NCI-H1417 (cell line): ENCODE data around the gene NELL2.
A peak's percentile ranks its signal among the peaks of the same experiment; 100 is the strongest.
"Not testable (repeated sequence)": the region's sequence is repeated elsewhere in the genome, so short reads cannot be mapped to it uniquely, and the experiment has no call there.

ENCODE experiments used
- DNase-seq, 3 experiments: peaks; one replicate each; lab custom pipeline; 2025; lab: John Stamatoyannopoulos, UW

Gene NELL2

DNA sequence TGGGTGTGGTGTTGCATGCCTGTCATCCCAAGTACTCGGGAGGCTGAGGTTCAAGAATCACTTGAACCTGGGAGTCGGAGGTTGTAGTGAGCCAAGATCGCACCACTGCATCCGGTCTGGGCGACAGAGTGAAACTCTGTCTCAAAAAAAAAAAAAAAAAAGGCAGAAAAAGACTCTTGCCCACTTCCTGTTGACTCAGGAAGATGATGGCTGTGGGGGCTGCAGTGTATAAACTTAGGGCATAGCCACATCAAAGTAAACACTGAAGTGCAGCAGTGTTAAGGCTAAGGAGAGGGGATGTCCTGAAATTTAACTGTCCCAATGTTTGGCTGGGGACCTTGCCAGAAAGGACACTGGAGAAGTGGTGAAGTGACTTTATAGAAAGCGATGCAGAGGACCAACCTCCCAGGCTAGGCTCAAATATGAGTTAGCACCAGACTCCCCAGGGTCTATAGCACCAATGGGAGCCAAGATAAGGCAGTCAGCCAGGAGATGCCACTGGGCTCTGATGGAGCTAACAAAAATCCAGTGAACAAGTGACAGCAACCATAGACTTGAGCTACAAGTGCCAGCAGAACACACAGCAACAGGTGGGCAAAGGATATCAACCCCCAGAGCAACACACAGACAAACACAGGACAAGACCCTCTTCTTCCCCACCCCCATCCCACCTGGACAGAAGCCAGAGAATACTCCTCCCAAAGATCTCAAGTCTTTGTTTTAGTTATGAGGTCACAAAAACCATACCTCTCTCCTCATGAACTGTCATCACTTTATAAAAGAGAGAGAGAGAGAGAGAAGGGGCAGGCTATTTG, 28.0 kb downstream of the NELL2 start:
- no peak for DNase-seq

DNA sequence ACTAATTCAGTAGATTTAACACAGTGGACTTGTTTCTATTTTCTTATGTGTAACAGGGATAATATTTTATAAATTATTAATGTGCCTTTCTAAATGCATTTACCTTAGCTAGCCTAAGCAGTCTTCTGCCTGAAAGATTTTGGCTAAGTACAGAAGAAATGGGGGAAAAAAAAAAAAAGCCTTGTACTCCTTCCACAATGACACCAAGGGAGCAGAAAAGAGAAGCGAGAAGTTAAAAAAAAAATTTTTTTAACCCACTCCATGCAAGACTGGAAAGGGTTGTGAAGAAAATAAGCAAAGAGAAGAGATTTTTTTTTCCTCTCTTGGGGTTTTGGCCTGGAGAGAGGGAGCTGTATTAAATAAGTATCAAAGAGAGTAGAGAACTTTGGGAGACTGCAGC, 28.7 kb downstream of the NELL2 start:
- DNase-seq, result no peak

DNA sequence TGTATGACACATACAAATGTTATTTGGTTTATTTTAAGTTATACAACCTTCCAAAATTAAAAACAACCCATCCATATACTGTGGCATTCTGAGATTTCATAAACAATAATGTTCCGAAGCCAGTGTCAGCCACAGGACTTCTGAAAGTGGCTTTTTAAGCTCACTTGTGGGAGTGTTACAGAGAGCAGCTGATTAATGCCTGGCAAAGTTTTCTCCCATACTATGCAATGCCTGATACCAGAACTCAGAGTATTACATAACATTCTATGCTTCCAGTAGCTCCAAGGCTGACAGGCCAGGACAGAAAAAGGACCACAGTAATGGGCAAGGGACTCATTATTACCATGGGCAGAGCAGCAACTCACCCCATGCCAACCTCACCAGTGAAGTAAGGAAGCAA, 29.3 kb downstream of the NELL2 start:
- no peak for DNase-seq

GRCh38 chr12:44842669-44843068, 33.4 kb downstream of the NELL2 start:
- no peak for DNase-seq

- DNase-seq, result no peak
Observed at GRCh38 chr12:44839785-44840184, 36.3 kb downstream of the NELL2 start.

GRCh38 chr12:44837114-44837755, 38.9 kb downstream of the NELL2 start:
- no peak for DNase-seq

- peak; percentile 24 to 62 (median 37) for DNase-seq
Observed at GRCh38 chr12:44835641-44836379, 40.3 kb downstream of the NELL2 start.

DNA sequence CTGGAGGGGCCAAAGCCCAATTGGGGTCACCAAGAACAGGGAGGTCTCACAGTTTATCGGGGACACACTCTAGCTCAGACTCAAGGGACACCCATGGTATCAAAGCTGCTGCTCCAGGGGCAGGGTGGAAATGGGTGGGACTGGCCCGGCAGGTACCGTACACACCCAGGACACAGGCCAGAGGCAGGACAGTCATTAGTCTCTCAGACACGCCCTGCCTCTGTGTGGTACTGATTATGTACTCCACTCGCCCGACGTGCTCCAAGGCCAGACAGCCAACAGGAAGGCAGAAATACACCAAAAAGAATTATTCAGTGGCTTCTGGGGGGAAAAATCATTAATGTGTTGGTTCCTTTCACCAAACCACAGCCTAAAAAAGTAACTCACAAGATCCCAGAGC, 41.1 kb downstream of the NELL2 start:
- not testable (repeated sequence) for DNase-seq

DNA sequence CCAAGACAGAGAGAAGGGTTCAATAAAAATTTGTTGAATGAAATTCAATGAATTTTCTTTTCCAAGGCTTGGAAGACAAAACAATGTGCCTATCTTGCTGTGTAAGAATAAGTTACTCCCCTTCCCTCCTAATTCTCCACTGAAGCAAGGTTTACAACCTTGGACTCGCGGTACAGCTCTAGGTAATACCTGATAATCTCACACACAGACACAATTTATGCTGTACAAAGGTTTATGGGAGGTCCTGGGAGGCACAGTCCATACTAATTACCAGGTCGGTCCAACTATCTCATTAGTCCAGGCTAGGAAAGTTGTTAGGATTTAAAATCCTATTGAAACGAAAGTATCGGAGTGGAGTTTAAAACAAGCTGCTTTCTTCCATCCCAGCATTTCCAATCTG, 42.6 kb downstream of the NELL2 start:
- no peak for DNase-seq

- no peak for DNase-seq
Observed at GRCh38 chr12:44830566-44831055, 45.5 kb downstream of the NELL2 start.

DNA sequence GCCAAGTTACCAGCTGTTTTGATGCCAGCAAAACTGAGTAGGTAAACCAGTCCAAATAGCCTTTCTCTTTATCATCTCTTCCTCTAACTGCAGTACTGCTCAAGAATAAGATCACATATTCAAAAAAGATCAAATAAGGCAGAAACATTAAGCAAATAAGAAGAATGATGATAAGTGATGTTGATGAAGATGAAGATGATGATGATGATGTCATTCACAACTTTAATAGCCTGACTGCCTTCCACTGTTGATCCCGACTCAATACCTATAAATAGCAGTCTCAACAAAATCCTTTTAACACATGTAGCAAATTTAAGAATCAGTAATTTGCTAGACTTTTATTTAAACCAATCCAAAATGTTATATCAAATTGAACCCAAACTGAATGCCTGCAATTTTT, 47.1 kb downstream of the NELL2 start:
- no peak for DNase-seq

GRCh38 chr12:44827832-44828438, 48.2 kb downstream of the NELL2 start:
- no peak for DNase-seq

DNA sequence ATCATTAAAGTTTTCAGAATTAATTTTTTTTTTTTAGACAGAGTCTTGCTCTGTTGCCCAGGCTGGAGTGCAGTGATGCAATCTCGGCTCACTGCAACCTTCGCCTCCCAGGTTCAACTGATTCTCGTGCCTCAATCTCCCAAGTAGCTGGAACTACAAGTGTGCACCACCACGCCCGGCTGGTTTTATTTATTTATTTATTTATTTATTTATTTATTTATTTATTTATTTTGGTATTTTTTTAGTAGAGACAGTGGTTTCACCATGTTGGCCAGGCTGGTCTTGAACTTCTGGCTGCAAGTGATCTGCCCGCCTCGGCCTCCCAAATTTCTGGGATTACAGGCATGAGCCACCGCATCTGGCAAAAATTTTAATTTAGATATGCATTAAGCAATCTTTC, 54.4 kb downstream of the NELL2 start:
- DNase-seq, result not testable (repeated sequence)

DNA sequence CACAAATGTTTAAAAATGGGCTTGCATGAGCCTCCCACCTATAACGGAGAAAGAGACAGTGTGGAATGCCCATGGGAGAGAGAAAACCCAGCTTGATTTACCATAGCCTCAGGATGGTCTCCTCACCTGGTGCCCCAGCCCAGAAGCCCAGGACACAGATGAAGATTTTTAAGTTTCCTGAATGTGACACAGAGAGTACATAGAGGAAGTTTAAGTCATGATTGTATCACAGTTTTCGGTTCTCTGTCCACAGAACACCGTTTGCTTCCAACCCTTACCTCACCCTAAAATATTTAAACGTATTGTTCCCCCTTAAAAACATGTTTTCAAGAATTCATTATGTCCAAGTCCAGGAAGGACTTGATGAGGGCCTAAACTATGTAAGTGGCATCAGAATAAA, 56.2 kb downstream of the NELL2 start:
- no peak for DNase-seq

DNA sequence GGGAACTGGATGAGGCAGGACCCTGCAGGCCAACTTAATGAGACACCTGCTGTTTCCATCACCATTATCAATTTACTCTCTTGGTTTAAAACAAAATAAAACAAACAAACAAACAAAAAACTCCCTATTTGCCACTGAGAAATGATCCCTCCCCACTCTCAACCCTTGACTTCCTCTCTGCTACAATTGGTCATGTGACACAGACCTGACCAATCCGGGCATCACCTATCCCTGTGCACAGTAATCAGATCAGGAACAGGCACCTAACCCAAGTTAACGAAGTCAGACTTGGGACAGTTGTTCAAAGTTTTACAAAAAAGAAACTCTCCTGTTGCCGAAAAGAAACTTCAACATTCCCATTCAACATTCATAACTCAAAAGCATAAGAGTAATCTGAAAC, 58.4 kb downstream of the NELL2 start:
- no peak for DNase-seq

DNA sequence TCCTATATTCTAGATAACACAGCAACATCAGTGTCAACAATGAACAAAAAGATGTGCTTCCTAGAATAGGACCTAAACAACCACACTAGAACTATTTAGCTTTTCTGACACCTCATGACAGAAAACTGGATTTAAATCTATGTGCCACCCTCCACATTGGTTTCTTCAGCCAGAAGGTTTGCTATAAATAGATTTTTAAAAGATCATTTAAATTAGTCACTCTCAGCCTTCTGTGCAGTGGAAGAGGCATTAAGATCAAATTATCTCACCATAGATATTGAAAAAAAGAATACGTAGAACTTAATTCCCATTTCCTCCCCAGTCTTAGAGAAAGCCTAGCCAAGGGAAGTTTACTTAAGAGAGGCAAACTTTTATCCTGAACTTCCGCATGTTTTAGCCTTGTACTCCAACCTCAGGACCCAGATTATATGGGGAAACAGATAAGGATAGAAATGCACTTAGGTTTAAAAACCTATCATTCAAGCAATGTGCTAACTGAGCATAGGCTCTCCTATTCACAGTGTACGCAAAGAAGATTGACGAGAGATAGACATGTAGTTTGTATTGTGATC, 59.6 kb downstream of the NELL2 start:
- DNase-seq, result no peak

- DNase-seq, result peak in 1 of 3 experiments; percentile 12
Observed at GRCh38 chr12:44812062-44812461, 64.1 kb downstream of the NELL2 start.

- no peak for DNase-seq
Observed at GRCh38 chr12:44804068-44804467, 72.0 kb downstream of the NELL2 start.

DNA sequence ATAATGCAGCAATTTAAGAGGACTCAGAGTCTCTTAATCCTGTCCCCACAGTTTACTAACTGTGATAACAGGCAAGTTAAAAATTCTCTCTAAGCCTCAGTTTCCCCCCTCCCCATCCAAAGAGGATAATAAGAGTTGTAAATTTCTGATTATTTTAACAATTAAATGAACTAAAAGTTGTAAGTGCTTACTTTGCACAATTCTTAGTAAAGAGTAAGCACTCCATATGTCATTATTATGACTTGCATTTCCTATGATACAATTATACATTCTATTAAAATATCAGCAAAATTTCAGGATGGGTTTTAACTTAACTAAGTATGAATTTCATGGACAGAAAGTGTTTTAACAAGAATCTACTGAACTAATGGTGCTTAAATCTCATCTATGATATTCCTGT, 80.1 kb downstream of the NELL2 start:
- no peak for DNase-seq

DNA sequence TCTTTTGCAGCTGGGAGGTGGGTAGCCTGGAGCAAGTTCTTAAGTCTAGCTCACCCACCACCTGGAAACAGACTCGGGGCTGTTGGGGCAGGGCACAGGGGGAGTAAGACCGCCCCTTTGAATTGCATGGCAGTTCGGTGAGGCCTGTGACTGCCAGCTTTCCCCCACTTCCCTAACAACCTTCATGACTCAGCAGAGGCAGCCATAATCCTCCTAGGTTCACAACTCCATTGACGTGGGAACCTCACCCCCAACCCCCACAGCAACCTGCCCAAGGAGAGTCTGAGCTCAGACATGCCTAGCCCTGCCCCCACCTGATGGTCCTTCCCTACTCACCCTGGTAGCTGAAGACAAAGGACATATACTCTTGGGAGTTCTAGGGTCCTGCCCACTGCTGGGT, 87.4 kb downstream of the NELL2 start:
- DNase-seq, result no peak

DNA sequence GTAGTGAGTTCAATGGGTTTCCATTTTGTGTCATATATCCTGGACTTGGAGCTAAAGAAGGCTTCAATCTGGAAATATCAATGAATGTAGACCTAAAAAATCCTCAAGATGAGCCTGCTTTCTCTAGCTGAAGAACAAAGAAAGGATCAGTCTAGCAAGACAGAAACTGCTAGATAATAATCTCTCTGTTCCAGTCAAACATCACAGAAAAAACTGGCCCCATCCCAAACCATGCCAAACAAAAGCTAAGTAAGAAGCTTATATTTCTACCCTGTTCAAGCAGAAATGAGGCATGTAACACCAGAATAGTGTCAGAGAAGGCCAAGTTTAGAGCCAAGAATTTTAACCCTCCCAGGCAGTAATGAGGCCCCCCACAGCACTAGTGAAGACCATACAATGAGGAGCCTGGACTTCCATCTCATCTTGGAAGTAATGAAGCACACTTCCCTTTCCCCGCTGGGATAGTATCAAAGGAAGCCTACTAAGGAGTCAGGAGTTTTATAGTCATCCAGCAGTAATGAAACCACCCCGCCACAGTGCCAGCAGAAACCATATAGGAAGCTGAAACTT, 95.8 kb downstream of the NELL2 start:
- DNase-seq, result no peak

DNA sequence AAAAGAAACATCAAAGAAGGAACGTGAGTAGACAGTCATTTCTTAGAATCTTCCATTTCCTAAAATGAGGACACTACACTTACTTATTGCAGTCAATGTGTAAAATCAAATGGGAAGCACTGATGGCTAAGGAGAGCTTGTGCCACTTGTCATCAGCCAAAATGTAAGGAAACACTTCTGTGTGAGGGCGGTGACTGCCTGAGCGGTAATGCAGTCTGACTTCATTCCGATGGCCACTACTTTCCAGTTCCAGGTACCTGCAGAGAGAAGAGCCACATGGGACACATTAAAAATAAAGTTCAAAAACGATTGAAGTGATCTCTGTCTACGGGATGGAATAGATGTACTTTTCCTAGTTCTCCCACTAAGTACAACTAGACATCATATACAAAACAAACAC, 96.3 kb downstream of the NELL2 start:
- DNase-seq, result no peak
